Measurements from ENCODE around the gene UACA. TPM values are rescaled to one million over a fixed set of nuclear protein-coding genes. Genes with fewer than 3 reads are reported as not detected.

Gene UACA
- total RNA-seq, 1 experiment from 2014 or later = 141 TPM

DNA sequence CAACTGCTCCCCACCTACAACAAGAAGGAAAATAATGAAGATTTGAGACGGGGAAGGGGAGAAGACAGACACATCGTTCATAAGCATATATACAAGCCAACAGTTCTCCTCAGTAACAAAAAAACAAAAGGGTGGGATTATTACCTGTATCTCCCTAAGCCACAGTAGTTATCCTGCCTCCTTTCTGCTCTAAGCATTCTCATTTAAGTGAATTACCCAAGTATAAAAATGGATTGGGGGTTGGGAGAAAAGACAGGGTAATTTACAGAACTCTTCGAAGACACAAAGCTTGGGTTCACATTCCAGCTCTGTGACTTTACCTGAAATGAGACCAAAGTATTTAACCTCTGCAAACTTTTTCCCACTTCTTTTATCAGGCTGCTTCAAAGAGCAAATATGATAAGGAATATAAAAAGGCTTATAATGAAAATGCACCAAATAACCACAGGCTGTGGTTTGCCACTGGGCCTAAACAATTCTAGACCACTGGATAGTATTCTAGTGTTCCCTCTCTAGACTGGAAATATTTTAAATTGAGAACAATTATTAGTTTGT is 64.4 kb downstream of the UACA start:
- DNase-seq = no peak
- no peaks in the 10 kb centered on the region for H3K27me3 Mint-ChIP-seq (ENCODE audit: insufficient read depth, unreplicated experiment)
- no TSS peak for BruUV-seq (replicated peaks)
- intact Hi-C loops (cut with micrococcal nuclease; ENCODE audit: unreplicated experiment) = no loop called here
- H3K36me3 Mint-ChIP-seq (ENCODE audit: insufficient read depth, unreplicated experiment) = peaks cover 43% of the 10 kb centered on the region
- H3K27ac Mint-ChIP-seq (ENCODE audit: unreplicated experiment) = peak overlapping the region; percentile 88
- no peaks in the 10 kb centered on the region for H3K27me3 ChIP-seq (replicated peaks; ENCODE audit: control insufficient read depth, insufficient read depth, low read length)
- POLR2A ChIA-PET = no interaction called here
- H3K9me3 ChIP-seq = no peaks in the 10 kb centered on the region
- H3K9me3 Mint-ChIP-seq (ENCODE audit: unreplicated experiment) = no peaks in the 10 kb centered on the region
- H3K4me3 ChIP-seq (ENCODE audit: low read depth, low read length) = no peak overlapping the region
- H3K4me3 Mint-ChIP-seq (ENCODE audit: unreplicated experiment) = peak overlapping the region; percentile 47
- H3K36me3 ChIP-seq (ENCODE audit: control insufficient read depth, insufficient read depth, low read length) = no peaks in the 10 kb centered on the region; the same call in 1 of the 2 replicates
- CTCF ChIA-PET = interaction anchor here (0.8 kb wide), 1 partner anchor 15 kb away, joined by 4 read pairs; no protein-coding TSS in a partner anchor
- H3K4me1 Mint-ChIP-seq (ENCODE audit: low read depth, unreplicated experiment) = peaks cover 74% of the 10 kb centered on the region
- TF ChIP-seq CTCF (IDR thresholded peaks at IDR 0.05; ENCODE audit: insufficient read depth in 1 of 2, low read depth in 1 of 2, low read length in 1 of 2, severe bottlenecking in 1 of 2, unreplicated experiment in 1 of 2) = no peak
- peaks cover 73% of the 10 kb centered on the region for H3K4me1 ChIP-seq

GRCh38 chr15:70698426-70698825 is 64.9 kb downstream of the UACA start:
- Mint-ChIP-seq H3K9me3 (ENCODE audit: unreplicated experiment) (no peaks in the 10 kb centered on the region), H3K4me3 (ENCODE audit: unreplicated experiment) (peak overlapping the region; percentile 47), H3K27ac (ENCODE audit: unreplicated experiment) (peak overlapping the region; percentile 88), H3K36me3 (ENCODE audit: insufficient read depth, unreplicated experiment) (peaks cover 43% of the 10 kb centered on the region), H3K27me3 (ENCODE audit: insufficient read depth, unreplicated experiment) (no peaks in the 10 kb centered on the region), H3K4me1 (ENCODE audit: low read depth, unreplicated experiment) (peaks cover 69% of the 10 kb centered on the region)
- Histone ChIP-seq H3K9me3 (no peaks in the 10 kb centered on the region), H3K36me3 (ENCODE audit: control insufficient read depth, insufficient read depth, low read length) (no peaks in the 10 kb centered on the region; the same call in 1 of the 2 replicates), H3K4me3 (ENCODE audit: low read depth, low read length) (no peak overlapping the region), H3K27me3 (replicated peaks; ENCODE audit: control insufficient read depth, insufficient read depth, low read length) (no peaks in the 10 kb centered on the region), H3K4me1 (peaks cover 70% of the 10 kb centered on the region)
- intact Hi-C loops (cut with micrococcal nuclease; ENCODE audit: unreplicated experiment) = no loop called here
- no peak for TF ChIP-seq CTCF (IDR thresholded peaks at IDR 0.05; ENCODE audit: insufficient read depth in 1 of 2, low read depth in 1 of 2, low read length in 1 of 2, severe bottlenecking in 1 of 2, unreplicated experiment in 1 of 2)
- no TSS peak for BruUV-seq (replicated peaks)
- POLR2A ChIA-PET = no interaction called here
- CTCF ChIA-PET = interaction anchor here (0.8 kb wide), 1 partner anchor 15 kb away, joined by 4 read pairs; no protein-coding TSS in a partner anchor
- DNase-seq = no peak

GRCh38 chr15:70690491-70691276 is 72.7 kb downstream of the UACA start:
- Histone ChIP-seq H3K27me3 (replicated peaks; ENCODE audit: control insufficient read depth, insufficient read depth, low read length) (no peaks in the 10 kb centered on the region), H3K4me3 (ENCODE audit: low read depth, low read length) (no peak overlapping the region), H3K9me3 (no peaks in the 10 kb centered on the region), H3K36me3 (ENCODE audit: control insufficient read depth, insufficient read depth, low read length) (no peaks in the 10 kb centered on the region; the same call in 1 of the 2 replicates), H3K4me1 (peaks cover 30% of the 10 kb centered on the region)
- Mint-ChIP-seq H3K27me3 (ENCODE audit: insufficient read depth, unreplicated experiment) (no peaks in the 10 kb centered on the region), H3K4me1 (ENCODE audit: low read depth, unreplicated experiment) (peaks cover 13% of the 10 kb centered on the region), H3K36me3 (ENCODE audit: insufficient read depth, unreplicated experiment) (peaks cover 42% of the 10 kb centered on the region), H3K4me3 (ENCODE audit: unreplicated experiment) (no peak overlapping the region), H3K27ac (ENCODE audit: unreplicated experiment) (no peak overlapping the region), H3K9me3 (ENCODE audit: unreplicated experiment) (no peaks in the 10 kb centered on the region)
- ChIA-PET CTCF (interaction anchor here (1.4 kb wide), 1 partner anchor 32 kb away, joined by 8 read pairs; no protein-coding TSS in a partner anchor), POLR2A (no interaction called here)
- TF ChIP-seq CTCF (IDR thresholded peaks at IDR 0.05; ENCODE audit: insufficient read depth in 1 of 2, low read depth in 1 of 2, low read length in 1 of 2, severe bottlenecking in 1 of 2, unreplicated experiment in 1 of 2) = no peak
- intact Hi-C loops (cut with micrococcal nuclease; ENCODE audit: unreplicated experiment) = loop anchor here (1.0 to 2.0 kb wide), 2 partner anchors 14 to 30 kb away; no protein-coding TSS in a partner anchor
- no TSS peak for BruUV-seq (replicated peaks)
- DNase-seq = no peak

Data from Caco-2 (cell line).